ENCODE measurements around the gene KIF6.

The KIF6 gene

DNA sequence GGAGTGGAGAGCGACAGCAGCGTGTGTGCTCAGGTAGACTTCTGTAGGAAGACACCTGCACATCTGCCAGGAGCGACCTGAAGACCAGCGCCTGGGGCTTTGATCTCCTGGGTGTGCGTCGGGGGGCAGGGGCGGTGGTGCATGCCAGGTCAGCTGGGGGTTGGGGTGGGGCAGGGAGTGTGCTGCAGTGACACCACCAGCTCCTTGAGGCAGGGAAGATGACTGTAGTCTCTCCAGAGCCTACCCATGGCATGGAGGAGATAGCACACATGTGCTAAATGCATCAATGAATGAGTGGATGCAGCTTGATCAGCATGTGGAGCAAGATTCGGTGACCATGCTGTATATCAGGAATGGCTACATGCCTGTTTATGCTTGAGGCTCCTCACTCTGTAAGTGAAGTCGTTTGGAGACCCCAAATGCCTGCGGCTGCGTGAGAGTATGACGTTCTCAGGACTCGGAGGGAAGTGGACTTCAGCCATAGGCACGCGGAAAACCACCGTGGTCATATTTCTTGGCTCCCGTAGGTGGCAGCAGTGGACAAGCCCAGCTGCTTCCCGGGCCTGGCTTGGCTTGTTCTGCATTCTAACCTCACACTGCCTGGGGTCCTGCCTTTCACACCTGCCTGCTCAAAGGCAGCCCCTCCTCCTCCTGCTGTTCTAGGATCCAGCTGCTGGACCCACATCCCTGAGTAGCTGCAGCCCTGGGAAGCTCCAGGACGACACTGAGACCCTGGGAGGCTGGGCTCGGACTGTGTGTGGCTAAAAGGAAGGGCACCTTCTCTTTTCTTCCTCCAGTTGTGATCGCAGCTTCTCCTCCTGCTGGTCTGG lies 363.3 kb downstream of the KIF6 start:
- in situ Hi-C loops (cut with MboI; ENCODE audit: low sequenced_read_pairs): loop anchor here (25.0 kb wide), 2 partner anchors 525 to 950 kb away; no protein-coding TSS in a partner anchor

GRCh38 chr6:39360378-39360777 lies 364.8 kb downstream of the KIF6 start:
- in situ Hi-C loops (cut with MboI; ENCODE audit: low sequenced_read_pairs): loop anchor here (25.0 kb wide), 2 partner anchors 527 to 952 kb away; no protein-coding TSS in a partner anchor

DNA sequence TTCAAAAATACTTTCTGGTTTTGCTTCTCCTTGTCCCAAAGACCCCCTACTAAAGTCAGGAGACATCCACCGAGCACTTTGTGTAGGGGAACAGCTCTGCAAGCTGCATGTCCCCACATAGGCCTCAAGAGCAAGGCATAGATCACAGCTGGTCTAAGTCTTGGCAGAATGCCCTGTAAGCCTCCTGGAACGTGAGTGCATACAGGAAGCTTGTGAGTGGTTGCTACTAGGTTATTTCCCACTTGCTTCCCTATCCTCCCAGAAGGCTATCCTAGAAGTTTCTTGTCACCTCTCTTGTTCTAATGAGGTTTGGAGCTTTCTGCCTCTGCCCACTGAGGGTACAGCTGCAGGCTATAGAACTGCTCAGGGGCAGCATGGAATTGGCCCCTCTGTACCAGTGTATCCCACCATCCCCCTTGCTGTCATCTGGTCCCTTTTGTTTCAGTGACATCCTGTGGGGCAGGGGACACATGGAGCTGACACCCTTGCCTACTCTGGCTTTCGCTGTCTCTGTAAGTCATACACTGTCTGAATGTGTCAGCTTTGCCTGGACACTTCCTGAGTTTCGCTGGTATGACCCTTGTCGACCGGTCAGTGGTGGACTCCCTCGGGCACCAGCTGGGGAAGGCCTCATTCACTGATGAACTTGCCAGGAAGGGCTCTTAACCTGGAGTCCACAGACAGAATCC lies 367.1 kb downstream of the KIF6 start:
- in situ Hi-C loops (cut with MboI; ENCODE audit: low sequenced_read_pairs): loop anchor here (25.0 kb wide), 2 partner anchors 529 to 954 kb away; no protein-coding TSS in a partner anchor

GRCh38 chr6:39353698-39354315 lies 371.4 kb downstream of the KIF6 start:
- in situ Hi-C loops (cut with MboI; ENCODE audit: low sequenced_read_pairs): loop anchor here (25.0 kb wide), 2 partner anchors 533 to 958 kb away; no protein-coding TSS in a partner anchor

GRCh38 chr6:39350723-39351505 lies 374.3 kb downstream of the KIF6 start:
- in situ Hi-C loops (cut with MboI; ENCODE audit: low sequenced_read_pairs): loop anchor here (25.0 kb wide), 2 partner anchors 536 to 961 kb away; no protein-coding TSS in a partner anchor

- in situ Hi-C loops (cut with MboI; ENCODE audit: low sequenced_read_pairs): no loop called here
Measured at GRCh38 chr6:39348740-39349139, 376.5 kb downstream of the KIF6 start.

DNA sequence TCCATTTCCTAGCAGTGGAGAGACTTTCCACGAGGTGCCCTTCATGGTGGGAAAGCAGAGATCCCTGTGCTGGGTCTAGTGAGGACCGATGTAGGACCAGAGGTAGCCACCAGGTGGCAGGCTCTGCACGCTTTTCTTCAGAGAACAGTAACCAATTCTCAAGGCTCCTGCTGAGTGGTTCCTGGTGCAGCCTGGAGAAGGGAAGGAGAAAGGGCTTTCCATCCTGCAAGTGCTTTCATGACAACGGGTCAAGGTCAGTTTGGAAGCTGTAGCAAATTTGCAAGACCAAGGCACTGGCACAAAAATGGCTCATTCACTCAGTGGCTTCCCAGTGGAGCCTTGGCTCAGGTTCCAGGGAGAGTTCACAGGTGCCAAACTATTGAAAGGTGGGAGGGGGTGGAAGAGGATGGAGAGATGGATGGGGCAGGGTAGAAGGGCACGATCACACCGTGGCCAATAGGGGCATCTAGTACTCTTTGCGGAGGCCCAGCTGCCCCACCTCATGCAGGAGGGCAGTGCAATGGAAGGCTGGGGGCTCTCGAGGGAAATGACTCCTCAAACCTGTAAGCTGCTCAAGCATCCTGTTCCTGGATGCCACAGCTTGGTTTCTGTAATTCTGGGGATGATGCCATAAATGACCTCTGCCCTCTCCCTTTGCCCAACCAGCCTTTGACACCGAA lies 377.2 kb downstream of the KIF6 start:
- in situ Hi-C loops (cut with MboI; ENCODE audit: low sequenced_read_pairs): no loop called here

DNA sequence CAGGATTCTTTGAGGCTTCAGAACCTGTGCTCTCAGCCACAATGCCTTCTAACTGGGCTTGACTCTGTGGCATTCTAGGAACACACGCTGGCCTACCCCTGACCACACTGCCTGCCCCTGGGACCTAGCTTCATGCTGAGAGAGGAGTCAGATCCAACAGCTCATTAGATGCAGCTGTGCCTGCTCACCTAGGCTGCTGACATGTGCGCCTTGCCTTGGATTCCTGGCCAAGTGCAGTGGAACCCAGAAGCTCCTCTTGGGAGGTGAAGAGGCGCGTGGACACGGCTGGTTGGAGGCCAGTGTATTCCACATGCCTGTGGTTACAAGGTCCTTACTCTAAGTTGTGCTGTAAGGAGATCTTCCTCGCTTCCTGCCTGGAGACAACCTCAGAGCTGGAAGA lies 378.0 kb downstream of the KIF6 start:
- in situ Hi-C loops (cut with MboI; ENCODE audit: low sequenced_read_pairs): no loop called here

GRCh38 chr6:39344821-39345280 lies 380.4 kb downstream of the KIF6 start:
- in situ Hi-C loops (cut with MboI; ENCODE audit: low sequenced_read_pairs): no loop called here

DNA sequence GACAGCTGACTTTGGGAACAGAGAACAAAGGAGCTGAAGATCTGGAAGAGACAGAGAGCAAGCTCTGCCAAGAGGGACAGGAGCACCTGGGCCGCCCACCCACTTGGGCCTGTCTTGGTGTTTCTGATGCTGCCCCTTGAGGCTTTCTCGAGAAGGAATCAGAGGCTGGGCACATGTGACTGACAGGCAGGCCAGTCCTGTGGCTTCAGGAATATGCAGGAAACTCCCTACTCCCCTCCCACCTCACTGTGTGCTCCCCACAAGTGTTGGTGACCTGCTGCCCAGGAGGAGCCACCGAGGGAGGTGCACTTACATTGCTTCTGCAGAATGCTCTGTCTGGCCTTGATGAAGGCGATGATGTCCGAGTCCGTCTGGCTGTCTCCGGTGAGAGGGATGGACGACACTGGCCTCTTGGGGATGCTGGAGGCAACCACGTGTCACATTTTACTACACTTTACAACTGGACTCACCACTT lies 381.8 kb downstream of the KIF6 start:
- in situ Hi-C loops (cut with MboI; ENCODE audit: low sequenced_read_pairs): no loop called here

GRCh38 chr6:39342692-39343395 lies 382.4 kb downstream of the KIF6 start:
- in situ Hi-C loops (cut with MboI; ENCODE audit: low sequenced_read_pairs): no loop called here

DNA sequence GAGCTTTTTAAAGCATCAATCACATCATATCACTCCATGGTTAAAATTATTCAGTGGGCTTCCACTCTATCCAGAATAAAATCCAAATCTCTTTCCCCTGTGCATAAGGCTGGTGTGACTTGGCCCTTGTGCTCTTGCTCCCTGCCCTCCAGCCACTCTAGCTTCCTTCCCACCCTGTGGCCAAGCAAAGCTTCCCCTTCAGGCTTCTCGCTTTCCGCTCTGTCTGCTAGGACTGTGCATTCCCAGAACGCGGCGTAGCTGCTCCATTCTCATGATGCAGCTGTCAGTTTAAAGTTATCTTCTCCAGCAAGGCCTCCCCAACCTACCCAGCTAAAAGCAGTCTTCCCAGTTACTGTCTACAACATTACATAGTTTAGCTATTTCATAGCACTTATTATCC lies 383.3 kb downstream of the KIF6 start:
- in situ Hi-C loops (cut with MboI; ENCODE audit: low sequenced_read_pairs): no loop called here

- in situ Hi-C loops (cut with MboI; ENCODE audit: low sequenced_read_pairs): no loop called here
Measured at GRCh38 chr6:39341352-39341751, 383.9 kb downstream of the KIF6 start.

DNA sequence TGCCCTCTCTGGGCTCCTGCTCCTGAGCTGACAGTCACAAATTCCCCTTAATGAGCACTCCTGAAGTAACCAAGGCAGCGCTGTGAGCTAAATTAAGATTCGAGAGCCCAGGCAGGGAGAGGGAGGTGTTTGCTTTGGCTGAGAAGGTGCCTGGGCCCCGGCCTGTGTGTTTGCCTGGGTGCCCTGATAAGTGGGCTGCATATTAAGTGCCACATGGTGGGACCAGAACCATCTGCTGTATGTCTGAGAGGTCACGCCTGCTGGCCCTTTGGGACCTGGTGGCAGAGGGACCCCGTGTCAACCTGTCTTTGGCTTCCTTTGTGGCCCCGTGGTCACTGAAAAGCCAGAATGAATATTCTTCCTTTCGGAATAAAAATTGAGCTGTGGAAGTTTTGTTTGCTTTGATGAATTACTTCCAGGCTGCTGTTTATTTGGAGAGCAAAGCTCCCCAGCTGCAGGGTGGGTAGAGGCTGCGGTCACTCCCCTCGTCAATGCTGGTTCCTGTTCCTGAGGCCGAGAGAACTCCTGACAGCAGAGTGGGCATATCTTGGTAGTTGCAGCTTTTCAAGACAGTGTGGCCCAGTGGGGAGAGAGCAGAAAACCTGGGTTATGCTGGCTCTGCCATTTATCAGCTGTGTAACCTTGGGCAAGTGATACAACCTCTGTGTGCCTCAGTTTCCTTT lies 385.2 kb downstream of the KIF6 start:
- in situ Hi-C loops (cut with MboI; ENCODE audit: low sequenced_read_pairs): no loop called here

DNA sequence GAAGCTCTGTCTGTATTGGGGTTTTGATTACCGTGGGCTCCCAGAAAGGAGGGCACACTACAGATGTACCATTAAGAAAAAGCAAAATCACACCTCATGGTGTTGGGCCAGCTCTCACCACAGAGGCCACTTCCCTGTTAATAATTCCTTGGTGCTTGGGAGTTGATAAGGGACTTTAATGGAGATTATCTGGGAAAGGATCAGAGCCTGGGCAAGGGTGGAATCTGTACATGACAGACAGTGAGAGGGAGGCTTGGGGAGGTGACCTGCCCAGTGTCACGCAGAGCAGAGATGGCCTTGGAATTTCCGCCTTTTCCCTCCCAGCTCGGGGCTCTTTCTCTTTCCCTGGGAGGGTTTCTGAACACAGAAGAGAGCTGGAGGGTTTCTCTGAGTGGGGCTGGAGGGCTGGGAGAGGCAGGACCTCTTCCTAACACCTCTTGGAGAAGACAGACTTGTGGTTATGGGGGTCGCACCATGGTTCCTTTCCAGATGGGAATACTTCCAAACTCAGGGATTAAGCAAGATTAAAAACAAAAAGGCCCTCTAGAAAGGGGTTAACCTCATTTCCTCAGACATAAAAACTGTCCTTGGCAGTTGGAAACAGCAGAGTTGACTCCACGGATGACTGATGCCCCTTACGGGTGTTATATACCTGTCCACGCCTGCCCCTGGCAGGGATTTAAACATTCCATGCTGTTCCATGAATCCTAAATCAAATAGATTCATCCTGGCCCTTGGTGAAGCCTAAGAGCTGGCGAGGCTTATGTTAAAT lies 385.9 kb downstream of the KIF6 start:
- in situ Hi-C loops (cut with MboI; ENCODE audit: low sequenced_read_pairs): no loop called here

DNA sequence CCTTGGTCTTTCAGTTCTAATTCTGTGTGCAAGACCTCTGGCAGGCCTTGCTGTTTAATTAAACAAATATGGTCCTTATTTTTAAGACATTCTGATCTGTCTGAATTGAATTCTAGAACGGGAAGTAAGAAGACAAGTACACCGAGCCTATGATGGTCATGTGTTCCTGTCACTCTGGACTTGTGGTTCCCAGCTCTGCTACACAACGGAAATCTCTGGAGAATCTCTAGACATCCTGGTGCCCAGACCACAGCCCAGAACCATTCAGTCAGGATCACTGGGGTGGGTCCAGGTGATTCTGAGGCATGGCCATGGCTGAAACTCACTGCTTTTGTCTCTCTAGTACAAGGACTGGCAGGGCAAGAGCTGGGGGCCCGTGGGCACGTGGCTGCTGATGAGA lies 386.8 kb downstream of the KIF6 start:
- in situ Hi-C loops (cut with MboI; ENCODE audit: low sequenced_read_pairs): no loop called here

DNA sequence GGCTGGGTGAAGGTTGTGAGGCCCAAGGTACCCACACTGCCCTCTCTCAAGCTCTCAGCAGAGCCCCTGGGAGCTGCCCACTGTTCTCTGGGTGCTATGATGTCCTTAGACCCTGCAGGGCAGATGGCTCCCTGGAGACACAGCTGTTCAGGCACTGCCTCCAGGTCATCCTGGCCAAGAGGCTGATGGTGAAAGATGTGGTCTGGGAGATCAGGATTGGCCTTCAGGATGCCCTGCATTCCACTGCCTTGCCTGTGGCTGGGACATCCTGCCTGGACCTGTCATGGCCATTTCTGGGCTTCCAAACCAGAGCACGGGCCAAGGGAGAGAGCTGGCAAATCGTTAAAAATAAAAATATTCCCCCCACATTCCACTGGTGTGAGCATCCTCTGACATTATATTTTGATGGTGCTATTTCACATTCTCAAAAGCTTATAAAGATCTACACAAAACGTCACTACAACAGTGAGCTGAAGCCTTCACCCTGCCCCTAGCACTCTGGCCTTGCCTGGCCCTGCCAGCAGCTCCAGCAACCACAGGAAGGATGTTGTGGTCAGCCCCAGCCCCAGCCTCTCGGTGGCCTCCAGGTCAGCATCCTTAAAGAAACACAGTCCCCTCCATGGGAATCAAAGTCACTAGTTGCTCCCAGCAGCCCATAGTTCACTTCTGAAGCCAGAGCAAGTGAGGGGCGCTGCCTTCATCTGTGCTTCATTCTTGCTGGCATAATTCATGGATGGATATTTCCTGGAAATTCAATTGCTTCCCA lies 389.2 kb downstream of the KIF6 start:
- in situ Hi-C loops (cut with MboI; ENCODE audit: low sequenced_read_pairs): no loop called here
